ENCODE measurements around the gene ASGR1. TPM values are rescaled to one million over a fixed set of nuclear protein-coding genes. Genes with fewer than 3 reads are reported as not detected.
A peak's percentile ranks its signal among the peaks of the same experiment; 100 is the strongest.

Gene ASGR1
- total RNA-seq, 3 donors from 2014 or later = 1.0 to 1.4 (median 1.3) TPM

GRCh38 chr17:7224661-7225111, 45.5 kb upstream of the ASGR1 start:
- intact Hi-C loops (cut with DNase I; ENCODE audit: low total_unique reads) = no loop called here
- Histone ChIP-seq H3K27ac (no peak overlapping the region), H3K27me3 (no peaks in the 10 kb centered on the region)

GRCh38 chr17:7224110-7224509, 44.9 kb upstream of the ASGR1 start:
- Histone ChIP-seq H3K27me3 (no peaks in the 10 kb centered on the region), H3K27ac (no peak overlapping the region), H3K9me3 (no peaks in the 10 kb centered on the region), H3K4me1 (peaks cover 4 to 13% of the 10 kb centered on the region in 2 donors), H3K4me3 (no peak overlapping the region), H3K36me3 (no peaks in the 10 kb centered on the region)
- no peak for TF ChIP-seq POLR2A (IDR thresholded peaks at IDR 0.05)
- intact Hi-C loops (cut with DNase I; ENCODE audit: low total_unique reads) = no loop called here
- DNase-seq (ENCODE audit: low spot score in 2 of 2) = no peak

More at GRCh38 chr17:7224661-7225111, 45.5 kb upstream of the ASGR1 start:
- DNase-seq (ENCODE audit: low spot score in 2 of 2) = no peak
- TF ChIP-seq POLR2AphosphoS5 (IDR thresholded peaks at IDR 0.05) (no peak), CTCF (IDR thresholded peaks at IDR 0.05) (no peak)
- Histone ChIP-seq H3K4me3 (no peak overlapping the region), H3K36me3 (no peaks in the 10 kb centered on the region), H3K9me3 (no peaks in the 10 kb centered on the region), H3K4me1 (peaks cover 4 to 9% of the 10 kb centered on the region in 2 donors)

GRCh38 chr17:7223375-7223774, 44.2 kb upstream of the ASGR1 start:
- intact Hi-C loops (cut with DNase I; ENCODE audit: low total_unique reads) = no loop called here
- DNase-seq (ENCODE audit: low spot score in 2 of 2) = no peak
- H3K36me3 ChIP-seq = no peaks in the 10 kb centered on the region
- H3K27ac ChIP-seq = peak overlapping the region in 1 of 2 donors; percentile 26
- H3K9me3 ChIP-seq = no peaks in the 10 kb centered on the region
- TF ChIP-seq POLR2AphosphoS5 (IDR thresholded peaks at IDR 0.05) (no peak), POLR2A (IDR thresholded peaks at IDR 0.05) (no peak), CTCF (IDR thresholded peaks at IDR 0.05) (no peak)
- H3K4me1 ChIP-seq = peaks cover 4 to 16% of the 10 kb centered on the region in 2 donors
- H3K4me3 ChIP-seq = no peak overlapping the region
- no peaks in the 10 kb centered on the region for H3K27me3 ChIP-seq

- Histone ChIP-seq H3K4me3 (no peak overlapping the region), H3K9me3 (no peaks in the 10 kb centered on the region), H3K4me1 (peaks cover 4 to 20% of the 10 kb centered on the region in 2 donors), H3K27me3 (no peaks in the 10 kb centered on the region), H3K36me3 (no peaks in the 10 kb centered on the region), H3K27ac (peak overlapping the region in 1 of 2 donors; percentile 26)
- DNase-seq (ENCODE audit: low spot score in 2 of 2) = no peak
- intact Hi-C loops (cut with DNase I; ENCODE audit: low total_unique reads) = no loop called here
- no peak for TF ChIP-seq POLR2A (IDR thresholded peaks at IDR 0.05)
- no peak for TF ChIP-seq POLR2AphosphoS5 (IDR thresholded peaks at IDR 0.05)
- no peak for TF ChIP-seq CTCF (IDR thresholded peaks at IDR 0.05)
These were observed 43.8 kb upstream of the ASGR1 start for GRCh38 chr17:7222972-7223292.

GRCh38 chr17:7222093-7222971, 43.2 kb upstream of the ASGR1 start:
- DNase-seq (ENCODE audit: low spot score in 2 of 2) = no peak
- H3K4me1 ChIP-seq = peaks cover 4 to 23% of the 10 kb centered on the region in 2 donors
- H3K9me3 ChIP-seq = no peaks in the 10 kb centered on the region
- peak overlapping the region; percentile 100 for H3K27ac ChIP-seq
- no peak for TF ChIP-seq CTCF (IDR thresholded peaks at IDR 0.05)
- TF ChIP-seq POLR2A (IDR thresholded peaks at IDR 0.05) = no peak
- TF ChIP-seq POLR2AphosphoS5 (IDR thresholded peaks at IDR 0.05) = no peak
- no peaks in the 10 kb centered on the region for H3K36me3 ChIP-seq
- peak overlapping the region in 1 of 3 donors; percentile 98 for H3K4me3 ChIP-seq
- no peaks in the 10 kb centered on the region for H3K27me3 ChIP-seq
- intact Hi-C loops (cut with DNase I; ENCODE audit: low total_unique reads) = no loop called here

Data from breast epithelium (tissue), 4 donors.